ENCODE measurements around the gene NRG3. TPM values are rescaled to one million over a fixed set of nuclear protein-coding genes. Genes with fewer than 3 reads are reported as not detected.

The NRG3 gene
- total RNA-seq, 1 experiment from 2014 or later = 0.08 TPM

DNA sequence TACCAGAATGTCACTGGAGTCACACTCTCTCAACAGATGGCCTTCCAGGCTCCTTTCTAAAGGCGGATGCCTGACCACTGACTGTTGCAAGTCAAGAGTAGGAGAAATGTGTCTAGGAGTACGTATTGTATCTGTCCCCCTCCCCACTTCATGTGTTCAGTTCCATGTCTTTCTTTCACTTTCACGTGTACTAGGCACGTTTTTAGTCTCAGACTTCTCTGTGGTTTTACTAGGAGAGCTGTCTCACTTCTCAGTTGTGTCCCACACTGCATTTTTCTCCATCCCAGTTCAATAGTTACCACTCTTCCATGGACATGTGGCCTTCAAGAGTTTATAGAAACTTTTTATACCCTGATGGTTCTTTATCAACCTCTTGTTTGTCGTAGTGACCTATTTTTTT is 893.0 kb downstream of the NRG3 start:
- Histone ChIP-seq H3K36me3 (ENCODE audit: control insufficient read depth, insufficient read depth, low read length) (no peaks in the 10 kb centered on the region), H3K27me3 (ENCODE audit: control insufficient read depth, insufficient read depth, low read length) (no peaks in the 10 kb centered on the region), H3K4me3 (ENCODE audit: low read depth in 2 of 2, low read length in 2 of 2) (no peak overlapping the region), H3K27ac (ENCODE audit: low read length) (no peak overlapping the region), H3K9me3 (ENCODE audit: control insufficient read depth, insufficient read depth, low read depth, low read length) (no peaks in the 10 kb centered on the region), H3K4me1 (ENCODE audit: control insufficient read depth, insufficient read depth, low read length) (no peaks in the 10 kb centered on the region)
- ChIA-PET CTCF (no interaction called here), POLR2A (no interaction called here)
- in situ Hi-C loops (cut with HindIII; ENCODE audit: low pct_unique_long_range_greater_than_20kb, low sequenced_read_pairs) = no loop called here
- intact Hi-C loops (cut with micrococcal nuclease; ENCODE audit: unreplicated experiment) = no loop called here
- DNase-seq (ENCODE audit: low read depth, low spot score) (no peak), ATAC-seq (no peak)
- TF ChIP-seq CTCF (IDR thresholded peaks at IDR 0.05) (no peak), POLR2AphosphoS5 (IDR thresholded peaks at IDR 0.05; ENCODE audit: low read depth, low read length) (no peak), SIN3A (IDR thresholded peaks at IDR 0.05; ENCODE audit: borderline replicate concordance, insufficient read depth, low read depth, low read length) (no peak), TCF7L2 (IDR thresholded peaks at IDR 0.05; ENCODE audit: low read depth, low read length) (no peak)
- TF ChIP-seq, protein P1, sequence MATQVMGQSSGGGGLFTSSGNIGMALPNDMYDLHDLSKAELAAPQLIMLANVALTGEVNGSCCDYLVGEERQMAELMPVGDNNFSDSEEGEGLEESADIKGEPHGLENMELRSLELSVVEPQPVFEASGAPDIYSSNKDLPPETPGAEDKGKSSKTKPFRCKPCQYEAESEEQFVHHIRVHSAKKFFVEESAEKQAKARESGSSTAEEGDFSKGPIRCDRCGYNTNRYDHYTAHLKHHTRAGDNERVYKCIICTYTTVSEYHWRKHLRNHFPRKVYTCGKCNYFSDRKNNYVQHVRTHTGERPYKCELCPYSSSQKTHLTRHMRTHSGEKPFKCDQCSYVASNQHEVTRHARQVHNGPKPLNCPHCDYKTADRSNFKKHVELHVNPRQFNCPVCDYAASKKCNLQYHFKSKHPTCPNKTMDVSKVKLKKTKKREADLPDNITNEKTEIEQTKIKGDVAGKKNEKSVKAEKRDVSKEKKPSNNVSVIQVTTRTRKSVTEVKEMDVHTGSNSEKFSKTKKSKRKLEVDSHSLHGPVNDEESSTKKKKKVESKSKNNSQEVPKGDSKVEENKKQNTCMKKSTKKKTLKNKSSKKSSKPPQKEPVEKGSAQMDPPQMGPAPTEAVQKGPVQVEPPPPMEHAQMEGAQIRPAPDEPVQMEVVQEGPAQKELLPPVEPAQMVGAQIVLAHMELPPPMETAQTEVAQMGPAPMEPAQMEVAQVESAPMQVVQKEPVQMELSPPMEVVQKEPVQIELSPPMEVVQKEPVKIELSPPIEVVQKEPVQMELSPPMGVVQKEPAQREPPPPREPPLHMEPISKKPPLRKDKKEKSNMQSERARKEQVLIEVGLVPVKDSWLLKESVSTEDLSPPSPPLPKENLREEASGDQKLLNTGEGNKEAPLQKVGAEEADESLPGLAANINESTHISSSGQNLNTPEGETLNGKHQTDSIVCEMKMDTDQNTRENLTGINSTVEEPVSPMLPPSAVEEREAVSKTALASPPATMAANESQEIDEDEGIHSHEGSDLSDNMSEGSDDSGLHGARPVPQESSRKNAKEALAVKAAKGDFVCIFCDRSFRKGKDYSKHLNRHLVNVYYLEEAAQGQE (IDR thresholded peaks at IDR 0.05; ENCODE audit: insufficient read depth in 1 of 2, low read depth in 2 of 2, low read length in 1 of 2) = no peak
- no TSS peak for BruUV-seq (replicated peaks)

DNA sequence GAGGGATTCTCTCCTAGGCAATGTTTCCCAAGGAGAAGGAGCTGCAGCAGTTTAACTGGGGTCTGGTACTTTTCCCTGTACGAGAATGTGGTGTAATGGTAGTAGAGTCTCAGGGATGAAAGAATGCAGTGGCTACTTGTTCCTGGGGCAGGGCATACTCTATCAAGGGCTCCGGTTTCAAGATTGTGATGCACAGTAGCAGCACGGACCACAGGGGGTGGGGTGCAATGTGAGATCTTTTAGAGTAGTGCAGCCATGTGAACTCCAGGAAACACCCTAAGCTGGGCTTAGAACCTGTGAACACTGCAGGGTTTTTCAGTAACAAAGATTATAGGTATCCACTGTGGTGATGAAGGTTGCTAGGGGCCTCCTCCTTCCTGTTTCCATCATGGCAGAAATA is 903.9 kb downstream of the NRG3 start:
- TF ChIP-seq TCF7L2 (IDR thresholded peaks at IDR 0.05; ENCODE audit: low read depth, low read length) (no peak), POLR2AphosphoS5 (IDR thresholded peaks at IDR 0.05; ENCODE audit: low read depth, low read length) (no peak), CTCF (IDR thresholded peaks at IDR 0.05) (no peak), SIN3A (IDR thresholded peaks at IDR 0.05; ENCODE audit: borderline replicate concordance, insufficient read depth, low read depth, low read length) (no peak)
- TF ChIP-seq, protein P1 (IDR thresholded peaks at IDR 0.05; ENCODE audit: insufficient read depth in 1 of 2, low read depth in 2 of 2, low read length in 1 of 2) = no peak
- Histone ChIP-seq H3K4me3 (ENCODE audit: low read depth in 2 of 2, low read length in 2 of 2) (no peak overlapping the region), H3K27ac (ENCODE audit: low read length) (no peak overlapping the region), H3K36me3 (ENCODE audit: control insufficient read depth, insufficient read depth, low read length) (no peaks in the 10 kb centered on the region), H3K4me1 (ENCODE audit: control insufficient read depth, insufficient read depth, low read length) (no peaks in the 10 kb centered on the region), H3K27me3 (ENCODE audit: control insufficient read depth, insufficient read depth, low read length) (no peaks in the 10 kb centered on the region), H3K9me3 (ENCODE audit: control insufficient read depth, insufficient read depth, low read depth, low read length) (no peaks in the 10 kb centered on the region; the same call in 1 of the 2 replicates)
- no peak for DNase-seq (ENCODE audit: low read depth, low spot score)
- in situ Hi-C loops (cut with HindIII; ENCODE audit: low pct_unique_long_range_greater_than_20kb, low sequenced_read_pairs) = no loop called here
- intact Hi-C loops (cut with micrococcal nuclease; ENCODE audit: unreplicated experiment) = no loop called here
- BruUV-seq (replicated peaks) = no TSS peak
- ATAC-seq = no peak
- POLR2A ChIA-PET = no interaction called here
- CTCF ChIA-PET = no interaction called here

All from Panc1 (cell line).